Natural killer cell (primary cell): ENCODE data around the gene PARD6B. TPM values are rescaled to one million over a fixed set of nuclear protein-coding genes. Genes with fewer than 3 reads are reported as not detected.

Experiments
- ATAC-seq, 3 donors: fragments of 150-1000 bp in 2 of 3; fragments of 200-7000 bp in 1 of 3; cut with Tn5 transposase; 1 replicate in 1 of 3; 2 replicates in 2 of 3; pipeline ENCODE4 v1.10.0; 2021; ENCODE audit warnings: mild to moderate bottlenecking in 2 of 3, moderate library complexity in 2 of 3
- DNase-seq, 2 donors: peaks; one replicate each; pipeline versions ENCODE4 v3.0.0 to v3.0.0-alpha.2; 2013 to 2021; ENCODE audit warnings: mixed read lengths in 1 of 2
- H3K27ac ChIP-seq: one replicate; pipeline ENCODE4 v1.5.1; 2013; ENCODE audit warnings: mild to moderate bottlenecking, low read length
- H3K27me3 ChIP-seq: one replicate; pipeline ENCODE4 v1.6.1; 2013; ENCODE audit warnings: low read length; ENCODE audit not compliant: control insufficient read depth, insufficient read depth
- H3K36me3 ChIP-seq: one replicate; pipeline ENCODE4 v1.6.1; 2013; ENCODE audit warnings: low read length; ENCODE audit not compliant: control insufficient read depth, insufficient read depth
- H3K4me1 ChIP-seq: one replicate; pipeline ENCODE4 v1.6.1; 2013; ENCODE audit warnings: low read length; ENCODE audit not compliant: control insufficient read depth, insufficient read depth
- H3K4me3 ChIP-seq: one replicate; pipeline ENCODE4 v1.5.1; 2013; ENCODE audit warnings: low read length
- H3K9me3 ChIP-seq: one replicate; pipeline ENCODE4 v1.6.1; 2013; ENCODE audit warnings: low read length; ENCODE audit not compliant: control insufficient read depth, insufficient read depth
- H3K27ac Mint-ChIP-seq, 2 donors: one replicate each; pipeline ENCODE4 v1.8.0; 2022; ENCODE audit warnings: mild to moderate bottlenecking in 2 of 2, mixed read lengths in 2 of 2, moderate library complexity in 1 of 2
- H3K27me3 Mint-ChIP-seq, 2 donors: one replicate each; pipeline ENCODE4 v1.8.0; 2022; ENCODE audit warnings: low read depth in 2 of 2, mixed read lengths in 2 of 2
- H3K36me3 Mint-ChIP-seq: one replicate; pipeline ENCODE4 v1.8.0; 2022; ENCODE audit warnings: mixed read lengths
- H3K4me1 Mint-ChIP-seq, 2 donors: one replicate each; pipeline ENCODE4 v1.8.0; 2022; ENCODE audit warnings: mixed read lengths in 2 of 2
- H3K4me3 Mint-ChIP-seq: one replicate; pipeline ENCODE4 v1.8.0; 2022; ENCODE audit warnings: mild to moderate bottlenecking, moderate library complexity, mixed read lengths
- H3K9me3 Mint-ChIP-seq, 2 donors: one replicate each; pipeline ENCODE4 v1.8.0; 2022; ENCODE audit warnings: mixed read lengths in 2 of 2
- CTCF ChIP-seq: fragments of 200-600 bp; IDR thresholded peaks from one replicate; pipeline ENCODE4 v1.8.0; 2022; ENCODE audit warnings: antibody characterized with exemption
- WGBS: methylation state at CpG from one replicate; pipeline ENCODE4 v1.1.7; 2013; ENCODE audit warnings: missing lambda C conversion rate; ENCODE audit not compliant: insufficient coverage; 5-methylcytosine and 5-hydroxymethylcytosine counted together
- intact Hi-C: fragments of 100-400 bp; cut with micrococcal nuclease; formaldehyde crosslinking; loops from one replicate; pipeline ENCODE4 v1.14.2; 2022
- total RNA-seq, 4 donors: library from RNA; stranded (reverse); fragments of 120-200 nt in 1 of 4; gene quantifications; one replicate each; pipeline versions ENCODE4 v1.2.3 to v1.2.4, GENCODE V29; 2013 to 2022

PARD6B gene
- total RNA-seq, 3 donors from 2014 or later (not counting 1 experiment from before 2014, with no cell fraction given) = 1.5 to 5.0 (median 4.1) TPM

GRCh38 chr20:50735813-50736212 is 4.4 kb downstream of the PARD6B start:
- Mint-ChIP-seq H3K27ac (no peak overlapping the region), H3K4me3 (no peak overlapping the region), H3K4me1 (peaks cover 7 to 8% of the 10 kb centered on the region in 2 donors), H3K27me3 (no peaks in the 10 kb centered on the region), H3K9me3 (no peaks in the 10 kb centered on the region), H3K36me3 (no peaks in the 10 kb centered on the region)
- intact Hi-C loops = no loop called here
- no peak for TF ChIP-seq CTCF
- Histone ChIP-seq H3K27ac (no peak overlapping the region), H3K4me3 (no peak overlapping the region), H3K36me3 (peaks cover 4% of the 10 kb centered on the region), H3K4me1 (peaks cover 8% of the 10 kb centered on the region), H3K27me3 (no peaks in the 10 kb centered on the region), H3K9me3 (no peaks in the 10 kb centered on the region)
- DNase-seq = no peak
- ATAC-seq = no peak

DNA sequence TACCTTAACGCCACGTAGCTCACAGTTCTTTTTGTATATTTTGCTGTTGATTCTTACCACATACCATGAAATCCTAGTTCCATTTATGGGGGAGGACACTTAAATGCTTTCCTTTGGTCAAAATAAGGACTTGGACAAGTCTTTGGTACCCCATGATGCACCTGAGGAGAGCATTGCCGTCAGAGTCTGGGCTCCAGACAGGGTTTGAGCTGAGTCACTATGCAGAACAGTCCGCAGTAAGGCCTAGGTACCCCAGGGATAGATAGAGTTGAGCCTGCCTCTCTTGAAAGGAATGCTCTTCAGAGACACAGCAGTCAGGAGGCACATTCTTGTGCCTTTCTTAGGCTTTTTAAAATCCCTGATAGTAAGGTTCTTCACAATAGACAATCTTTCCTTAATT is 6.0 kb downstream of the PARD6B start:
- peaks cover 4% of the 10 kb centered on the region for H3K36me3 ChIP-seq
- intact Hi-C loops = no loop called here
- peaks cover 5 to 9% of the 10 kb centered on the region in 2 donors for H3K4me1 Mint-ChIP-seq
- no peaks in the 10 kb centered on the region for H3K27me3 Mint-ChIP-seq
- 92% methylated on average over 4 of the region's 4 CpGs for WGBS
- no peak for DNase-seq
- H3K27ac ChIP-seq = no peak overlapping the region
- H3K4me3 Mint-ChIP-seq = no peak overlapping the region
- H3K4me1 ChIP-seq = peaks cover 2% of the 10 kb centered on the region
- no peak for TF ChIP-seq CTCF
- no peaks in the 10 kb centered on the region for H3K36me3 Mint-ChIP-seq
- H3K9me3 Mint-ChIP-seq = no peaks in the 10 kb centered on the region
- ATAC-seq = no peak
- H3K27me3 ChIP-seq = no peaks in the 10 kb centered on the region
- no peaks in the 10 kb centered on the region for H3K9me3 ChIP-seq
- H3K4me3 ChIP-seq = no peak overlapping the region
- no peak overlapping the region for H3K27ac Mint-ChIP-seq

DNA sequence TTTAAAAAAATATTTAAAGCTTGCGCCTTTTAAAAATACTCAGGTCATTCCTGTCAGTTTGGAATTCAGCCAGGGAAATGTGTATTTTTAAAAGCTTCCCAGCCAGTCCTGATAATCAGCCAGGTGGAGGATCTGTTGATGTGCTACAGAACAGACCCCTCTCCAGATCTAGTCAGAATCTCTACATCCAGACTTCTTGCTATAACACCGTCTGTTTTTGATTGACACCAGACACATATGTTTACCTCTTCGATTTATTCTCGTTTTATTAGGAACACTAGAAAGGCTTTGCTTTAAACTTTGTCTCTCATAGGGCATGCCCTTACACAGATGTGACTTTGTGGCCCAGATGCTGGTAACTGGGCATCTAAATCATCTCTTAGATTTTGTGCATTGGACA is 11.7 kb downstream of the PARD6B start:
- H3K9me3 Mint-ChIP-seq = no peaks in the 10 kb centered on the region
- intact Hi-C loops = no loop called here
- H3K9me3 ChIP-seq = no peaks in the 10 kb centered on the region

More for the DNA sequence above, 11.7 kb downstream of the PARD6B start:
- DNase-seq = no peak
- H3K4me1 Mint-ChIP-seq = peaks cover 0 to 6% of the 10 kb centered on the region in 2 donors
- H3K27me3 Mint-ChIP-seq = no peaks in the 10 kb centered on the region
- no peaks in the 10 kb centered on the region for H3K36me3 Mint-ChIP-seq
- H3K4me3 ChIP-seq = no peak overlapping the region
- no peak overlapping the region for H3K27ac ChIP-seq
- ATAC-seq = no peak
- peaks cover 4% of the 10 kb centered on the region for H3K36me3 ChIP-seq
- no peak overlapping the region for H3K27ac Mint-ChIP-seq
- TF ChIP-seq CTCF = no peak
- no peaks in the 10 kb centered on the region for H3K4me1 ChIP-seq
- H3K27me3 ChIP-seq = no peaks in the 10 kb centered on the region
- no peak overlapping the region for H3K4me3 Mint-ChIP-seq
- WGBS = 98% methylated on average over 4 of the region's 4 CpGs
